Kasumi-1 (cell line): ENCODE data around the gene LARGE1.

ENCODE experiments used
- DNase-seq, 2 experiments: peaks; one replicate each; lab custom pipeline; 2025; lab: John Stamatoyannopoulos, UW

The LARGE1 gene

GRCh38 chr22:33315117-33315516 lies 605.2 kb downstream of the LARGE1 start:
- no peak for DNase-seq

- DNase-seq: no peak
Measured at GRCh38 chr22:33314316-33314715, 606.0 kb downstream of the LARGE1 start.

- no peak for DNase-seq
Measured at GRCh38 chr22:33303099-33303498, 617.2 kb downstream of the LARGE1 start.

- no peak for DNase-seq
Measured at GRCh38 chr22:33302549-33302948, 617.7 kb downstream of the LARGE1 start.

GRCh38 chr22:33302049-33302545 lies 618.2 kb downstream of the LARGE1 start:
- peak; percentile 23 to 30 for DNase-seq

- DNase-seq: no peak
Measured at GRCh38 chr22:33300165-33300564, 620.1 kb downstream of the LARGE1 start.

- no peak for DNase-seq
Measured at GRCh38 chr22:33299245-33299956, 620.9 kb downstream of the LARGE1 start.

- DNase-seq: no peak
Measured at GRCh38 chr22:33296941-33297340, 623.3 kb downstream of the LARGE1 start.

GRCh38 chr22:33288078-33288477 lies 632.2 kb downstream of the LARGE1 start:
- DNase-seq: no peak

- DNase-seq: no peak
Measured at GRCh38 chr22:33275073-33275443, 645.2 kb downstream of the LARGE1 start.

- peak; percentile 1 to 6 for DNase-seq
Measured at GRCh38 chr22:33274214-33275072, 645.8 kb downstream of the LARGE1 start.

GRCh38 chr22:33272871-33273270 lies 647.4 kb downstream of the LARGE1 start:
- DNase-seq: no peak

GRCh38 chr22:33272180-33272579 lies 648.1 kb downstream of the LARGE1 start:
- DNase-seq: no peak

GRCh38 chr22:33271390-33272161 lies 648.7 kb downstream of the LARGE1 start:
- DNase-seq: no peak

GRCh38 chr22:33270596-33270995 lies 649.7 kb downstream of the LARGE1 start:
- DNase-seq: no peak

- DNase-seq: no peak
Measured at GRCh38 chr22:33261699-33262098, 658.6 kb downstream of the LARGE1 start.

- DNase-seq: no peak
Measured at GRCh38 chr22:33260498-33260897, 659.8 kb downstream of the LARGE1 start.

- no peak for DNase-seq
Measured at GRCh38 chr22:33255791-33256190, 664.5 kb downstream of the LARGE1 start.

- DNase-seq: no peak
Measured at GRCh38 chr22:33248948-33249347, 671.3 kb downstream of the LARGE1 start.

GRCh38 chr22:33247758-33248157 lies 672.5 kb downstream of the LARGE1 start:
- no peak for DNase-seq

- no peak for DNase-seq
Measured at GRCh38 chr22:33242078-33242477, 678.2 kb downstream of the LARGE1 start.

GRCh38 chr22:33240888-33241475 lies 679.3 kb downstream of the LARGE1 start:
- no peak for DNase-seq
